PC-9 (cell line): ENCODE measurements around the gene GGCX. TPM values are rescaled to one million over a fixed set of nuclear protein-coding genes. Genes with fewer than 3 reads are reported as not detected.

Source experiments
- BruUV-seq: library from RNA; stranded (reverse); fragments of 400-500 nt; replicated peaks from 2 replicates; lab custom pipeline; 2021; lab: Mats Ljungman, UMichigan
- CTCF ChIA-PET: fragments of 300-600 bp; sonication (Branson Sonifier 250); formaldehyde crosslinking; loops from one replicate; lab custom pipeline; 2022; ENCODE audit warnings: antibody characterized with exemption; lab: Charles Lee
- POLR2A ChIA-PET: fragments of 300-600 bp; sonication (Branson Sonifier 250); formaldehyde crosslinking; loops from one replicate; lab custom pipeline; 2022; ENCODE audit warnings: antibody characterized with exemption; ENCODE audit not compliant: unreplicated experiment; lab: Charles Lee
- DNase-seq, 2 experiments: peaks; one replicate each; pipeline versions ENCODE4 v3.0.0 to v3.0.0-alpha.2; 2015 to 2022; ENCODE audit warnings: mixed read lengths in 1 of 2
- H2AFZ ChIP-seq: fragments of 200-600 bp; sonication (generic); 2 replicates; pipeline ENCODE4 v1.8.1; 2017; ENCODE audit warnings: antibody characterized with exemption
- H3F3A ChIP-seq: fragments of 200-600 bp; sonication (generic); 2 replicates; pipeline ENCODE4 v1.8.1; 2017; ENCODE audit warnings: antibody characterized with exemption, mild to moderate bottlenecking, low read depth; ENCODE audit not compliant: insufficient read depth
- H3K27ac ChIP-seq: fragments of 200-600 bp; sonication (generic); 2 replicates; pipeline ENCODE4 v1.6.1; 2016; ENCODE audit warnings: mixed run types
- H3K27me3 ChIP-seq: fragments of 200-600 bp; sonication (generic); 2 replicates; pipeline ENCODE4 v1.6.1; 2016; ENCODE audit warnings: low read depth, mixed run types; ENCODE audit not compliant: insufficient read depth
- H3K36me3 ChIP-seq: fragments of 200-600 bp; sonication (generic); 2 replicates; pipeline ENCODE4 v1.6.1; 2016; ENCODE audit warnings: low read depth, mixed run types
- H3K4me1 ChIP-seq: fragments of 200-600 bp; sonication (generic); replicated peaks from 2 replicates; pipeline ENCODE4 v1.6.1; 2016; ENCODE audit warnings: mixed run types; ENCODE audit not compliant: insufficient read depth
- H3K4me2 ChIP-seq: fragments of 200-600 bp; sonication (generic); 2 replicates; pipeline ENCODE4 v1.6.1; 2017; ENCODE audit warnings: mixed run types
- H3K4me3 ChIP-seq: fragments of 200-600 bp; sonication (generic); 2 replicates; pipeline ENCODE4 v1.6.1; 2016; ENCODE audit warnings: mixed run types
- H3K79me2 ChIP-seq: fragments of 200-600 bp; sonication (generic); 2 replicates; pipeline ENCODE4 v1.6.1; 2017; ENCODE audit warnings: low read depth, mixed run types
- H3K9me2 ChIP-seq: fragments of 200-600 bp; sonication (generic); 2 replicates; pipeline ENCODE4 v1.8.1; 2017; ENCODE audit warnings: mild to moderate bottlenecking; ENCODE audit not compliant: insufficient read depth
- H3K9me3 ChIP-seq: fragments of 200-600 bp; sonication (generic); 2 replicates; pipeline ENCODE4 v1.8.1; 2016; ENCODE audit warnings: low read depth; ENCODE audit not compliant: insufficient read depth
- H4K20me1 ChIP-seq: fragments of 200-600 bp; sonication (generic); 2 replicates; pipeline ENCODE4 v1.8.1; 2017; ENCODE audit not compliant: insufficient read depth
- CTCF ChIP-seq: fragments of 200-600 bp; sonication (generic); conservative IDR thresholded peaks from 2 replicates; pipeline ENCODE4 v1.6.1; 2017; ENCODE audit warnings: mixed run types, antibody characterized with exemption, mild to moderate bottlenecking, moderate library complexity
- EZH2 ChIP-seq: fragments of 200-600 bp; sonication (generic); IDR thresholded peaks from 2 replicates; pipeline ENCODE4 v1.8.0; 2017; ENCODE audit warnings: antibody characterized with exemption, low read depth
- intact Hi-C: fragments of 100-400 bp; cut with micrococcal nuclease; formaldehyde crosslinking; loops from one replicate; pipeline ENCODE4 v1.10.0; 2022; ENCODE audit not compliant: unreplicated experiment
- total RNA-seq: library from RNA; stranded (reverse); gene quantifications from 2 replicates; pipeline ENCODE4 v1.2.3, GENCODE V29; 2021

Gene GGCX
- total RNA-seq, 1 experiment from 2014 or later = 30.2 TPM

- Histone ChIP-seq H3K27ac (0 out of 2 replicates have a peak overlapping the region, but pooled peaks have one; percentile 97), H3K79me2 (peaks cover 55% of the 10 kb centered on the region), H3K27me3 (no peaks in the 10 kb centered on the region), H3K9me3 (no peaks in the 10 kb centered on the region), H3K4me2 (peak overlapping the region; percentile 87), H3K9me2 (no peaks in the 10 kb centered on the region), H3K4me3 (peak overlapping the region; percentile 100; the same call in 1 of the 2 replicates), H3K4me1 (peaks cover 25% of the 10 kb centered on the region), H4K20me1 (peaks cover 21% of the 10 kb centered on the region), H3F3A (peaks cover 36% of the 10 kb centered on the region), H2AFZ (no peak overlapping the region), H3K36me3 (peaks cover 17% of the 10 kb centered on the region)
- no peak for DNase-seq
- intact Hi-C loops = no loop called here
- POLR2A ChIA-PET = interaction anchor here (0.6 kb wide), 2 partner anchors 62 to 80 kb away, joined by 4 to 5 read pairs; no protein-coding TSS in a partner anchor
- TF ChIP-seq EZH2 (no peak), CTCF (no peak)
- CTCF ChIA-PET = no interaction called here
- BruUV-seq = no TSS peak
Measured at GRCh38 chr2:85536479-85536878, 24.8 kb downstream of the GGCX start.

- intact Hi-C loops = no loop called here
- ChIA-PET POLR2A (no interaction called here), CTCF (no interaction called here)
- Histone ChIP-seq H3K4me2 (no peak overlapping the region), H3K36me3 (peaks cover 1% of the 10 kb centered on the region), H2AFZ (no peak overlapping the region), H4K20me1 (peaks cover 5% of the 10 kb centered on the region), H3K79me2 (peaks cover 39% of the 10 kb centered on the region), H3K4me1 (peaks cover 25% of the 10 kb centered on the region), H3K9me2 (no peaks in the 10 kb centered on the region), H3K4me3 (no peak overlapping the region), H3K9me3 (no peaks in the 10 kb centered on the region), H3K27ac (no peak overlapping the region), H3K27me3 (no peaks in the 10 kb centered on the region), H3F3A (peaks cover 25% of the 10 kb centered on the region)
- TF ChIP-seq EZH2 = no peak
- no peak for TF ChIP-seq CTCF
- DNase-seq = no peak
- no TSS peak for BruUV-seq
Measured at GRCh38 chr2:85534881-85535280, 26.4 kb downstream of the GGCX start.

- ChIA-PET CTCF (no interaction called here), POLR2A (no interaction called here)
- intact Hi-C loops = no loop called here
- Histone ChIP-seq H3K36me3 (no peaks in the 10 kb centered on the region), H3K79me2 (peaks cover 31% of the 10 kb centered on the region), H3K4me2 (no peak overlapping the region), H3K9me2 (no peaks in the 10 kb centered on the region), H3K4me3 (no peak overlapping the region), H3K27ac (no peak overlapping the region), H4K20me1 (no peaks in the 10 kb centered on the region), H3K4me1 (peaks cover 25% of the 10 kb centered on the region), H2AFZ (no peak overlapping the region), H3K27me3 (no peaks in the 10 kb centered on the region), H3K9me3 (no peaks in the 10 kb centered on the region), H3F3A (peaks cover 23% of the 10 kb centered on the region; the same call in 1 of the 2 replicates)
- BruUV-seq = no TSS peak
- TF ChIP-seq CTCF (no peak), EZH2 (no peak)
- DNase-seq = no peak
Measured at GRCh38 chr2:85534099-85534498, 27.2 kb downstream of the GGCX start.
